Measurements from ENCODE around the gene TMEM131.
"Not testable (repeated sequence)": the region's sequence is repeated elsewhere in the genome, so short reads cannot be mapped to it uniquely, and the experiment has no call there.

TMEM131 gene

GRCh38 chr2:97891611-97892010 is 104.1 kb downstream of the TMEM131 start:
- TF ChIP-seq CTCF (IDR thresholded peaks at IDR 0.05; ENCODE audit: low read depth, low read length): no peak
- no peak for DNase-seq (ENCODE audit: extremely low read depth, low read depth)

- DNase-seq (ENCODE audit: extremely low read depth, low read depth): no peak
- TF ChIP-seq CTCF (IDR thresholded peaks at IDR 0.05; ENCODE audit: low read depth, low read length): no peak
These were observed 106.6 kb downstream of the TMEM131 start for GRCh38 chr2:97889156-97889555.

GRCh38 chr2:97885841-97886240 is 109.9 kb downstream of the TMEM131 start:
- TF ChIP-seq CTCF (IDR thresholded peaks at IDR 0.05; ENCODE audit: low read depth, low read length): no peak
- DNase-seq (ENCODE audit: extremely low read depth, low read depth): no peak

GRCh38 chr2:97880334-97880733 is 115.4 kb downstream of the TMEM131 start:
- no peak for TF ChIP-seq CTCF (IDR thresholded peaks at IDR 0.05; ENCODE audit: low read depth, low read length)
- no peak for DNase-seq (ENCODE audit: extremely low read depth, low read depth)

GRCh38 chr2:97878865-97879264 is 116.9 kb downstream of the TMEM131 start:
- no peak for DNase-seq (ENCODE audit: extremely low read depth, low read depth)
- TF ChIP-seq CTCF (IDR thresholded peaks at IDR 0.05; ENCODE audit: low read depth, low read length): no peak

- DNase-seq (ENCODE audit: extremely low read depth, low read depth): not testable (repeated sequence)
These were observed 117.4 kb downstream of the TMEM131 start for GRCh38 chr2:97878317-97878716.

GRCh38 chr2:97871096-97871780 is 124.5 kb downstream of the TMEM131 start:
- no peak for TF ChIP-seq CTCF (IDR thresholded peaks at IDR 0.05; ENCODE audit: low read depth, low read length)
- DNase-seq (ENCODE audit: extremely low read depth, low read depth): no peak

- peak; percentile 83 for DNase-seq (ENCODE audit: extremely low read depth, low read depth)
These were observed 125.3 kb downstream of the TMEM131 start for GRCh38 chr2:97870396-97870843.

More at GRCh38 chr2:97870396-97870843, 125.3 kb downstream of the TMEM131 start:
- no peak for TF ChIP-seq CTCF (IDR thresholded peaks at IDR 0.05; ENCODE audit: low read depth, low read length)

Data from AG09319 (cell line).